ENCODE data around the gene DCPS. TPM values are rescaled to one million over a fixed set of nuclear protein-coding genes. Genes with fewer than 3 reads are reported as not detected.
"Not testable (repeated sequence)": the region's sequence is repeated elsewhere in the genome, so short reads cannot be mapped to it uniquely, and the experiment has no call there.

DCPS gene
- total and polyA plus RNA-seq, 2 of the 4 experiments (the other 2 are of a cell fraction): 19.7 to 34.8 TPM

- in situ Hi-C loops (cut with MboI; ENCODE audit: low sequenced_read_pairs); H3K4me2 ChIP-seq (ENCODE audit: low read depth, low read length); ATAC-seq (ENCODE audit: low read depth); intact Hi-C loops (cut with micrococcal nuclease); H4K20me1 ChIP-seq (ENCODE audit: insufficient read depth, low read length); CTCF ChIA-PET; H3K9ac ChIP-seq (ENCODE audit: low read depth, low read length); H4K5ac ChIP-seq (ENCODE audit: low read depth, low read length); H3K9me1 ChIP-seq (ENCODE audit: insufficient read depth, low read length); H3K14ac ChIP-seq (replicated peaks; ENCODE audit: low read depth, low read length); H3K4ac ChIP-seq (ENCODE audit: low read depth, low read length); H3K4me3 ChIP-seq (ENCODE audit: insufficient read depth, low read depth, low read length); H2BK15ac ChIP-seq (ENCODE audit: low read depth, low read length); H2AK5ac ChIP-seq (ENCODE audit: low read depth, low read length); POLR2A ChIA-PET (ENCODE audit: unreplicated experiment); H3K4me1 ChIP-seq (ENCODE audit: control insufficient read depth, insufficient read depth, low read length); BruUV-seq (replicated peaks); H3K9me3 ChIP-seq (ENCODE audit: control insufficient read depth, insufficient read depth, low read length); H3K23ac ChIP-seq (ENCODE audit: low read depth, low read length); H4K8ac ChIP-seq (ENCODE audit: low read depth in 2 of 2, low read length in 2 of 2); H3K27me3 ChIP-seq (ENCODE audit: control insufficient read depth, insufficient read depth, low read length); H2BK20ac ChIP-seq (ENCODE audit: low read depth, low read length); H2BK5ac ChIP-seq (ENCODE audit: low read depth, low read length, poor library complexity, severe bottlenecking); H2AK9ac ChIP-seq (replicated peaks; ENCODE audit: low read depth, low read length, poor library complexity); H2AFZ ChIP-seq (replicated peaks; ENCODE audit: low read length, poor library complexity); H4K91ac ChIP-seq (ENCODE audit: insufficient read depth, low read depth, low read length); DNase-seq; H3K36me3 ChIP-seq (ENCODE audit: control insufficient read depth, insufficient read depth, low read length); H3K18ac ChIP-seq (ENCODE audit: low read depth, low read length); dilution Hi-C loops (cut with HindIII; ENCODE audit: low sequenced_read_pairs, unreplicated experiment); H3K56ac ChIP-seq (ENCODE audit: extremely low read depth, insufficient read depth, low read length); H3K27ac ChIP-seq (ENCODE audit: insufficient read depth, low read length); H2BK120ac ChIP-seq (ENCODE audit: low read depth, low read length): not testable (repeated sequence)
- WGBS, 2 experiments (ENCODE audit: extremely low coverage in 2 of 2, insufficient read length in 1 of 2): 90% methylated on average over 5 of the region's 14 CpGs; no CpG with 5 or more reads in 1 of the 2 experiments
- peaks cover 5 to 17% of the 10 kb centered on the region in 2 experiments; a peak in 2 of 4 replicates for H3K79me1 ChIP-seq (ENCODE audit: low read depth in 1 of 2, low read length in 2 of 2)
These were observed 63.2 kb downstream of the DCPS start for GRCh38 chr11:126366823-126367654.

- no CpG with 5 or more reads among the region's 5 CpGs for WGBS, 2 experiments (ENCODE audit: extremely low coverage in 2 of 2, insufficient read length in 1 of 2)
These were observed 63.9 kb downstream of the DCPS start for GRCh38 chr11:126367806-126368205.

More at GRCh38 chr11:126367806-126368205, 63.9 kb downstream of the DCPS start:
- POLR2A ChIA-PET (ENCODE audit: unreplicated experiment); H2AFZ ChIP-seq (replicated peaks; ENCODE audit: low read length, poor library complexity); H4K20me1 ChIP-seq (ENCODE audit: insufficient read depth, low read length); H3K9me1 ChIP-seq (ENCODE audit: insufficient read depth, low read length); H2BK15ac ChIP-seq (ENCODE audit: low read depth, low read length); H4K8ac ChIP-seq (ENCODE audit: low read depth in 2 of 2, low read length in 2 of 2); H3K23ac ChIP-seq (ENCODE audit: low read depth, low read length); in situ Hi-C loops (cut with MboI; ENCODE audit: low sequenced_read_pairs); H3K14ac ChIP-seq (replicated peaks; ENCODE audit: low read depth, low read length); H3K4me2 ChIP-seq (ENCODE audit: low read depth, low read length); H3K18ac ChIP-seq (ENCODE audit: low read depth, low read length); H2BK5ac ChIP-seq (ENCODE audit: low read depth, low read length, poor library complexity, severe bottlenecking); H3K4ac ChIP-seq (ENCODE audit: low read depth, low read length); H2BK20ac ChIP-seq (ENCODE audit: low read depth, low read length); H3K56ac ChIP-seq (ENCODE audit: extremely low read depth, insufficient read depth, low read length); DNase-seq; CTCF ChIA-PET; H2AK5ac ChIP-seq (ENCODE audit: low read depth, low read length); H2AK9ac ChIP-seq (replicated peaks; ENCODE audit: low read depth, low read length, poor library complexity); dilution Hi-C loops (cut with HindIII; ENCODE audit: low sequenced_read_pairs, unreplicated experiment); H2BK120ac ChIP-seq (ENCODE audit: low read depth, low read length); H3K36me3 ChIP-seq (ENCODE audit: control insufficient read depth, insufficient read depth, low read length); H3K4me3 ChIP-seq (ENCODE audit: insufficient read depth, low read depth, low read length); H3K9me3 ChIP-seq (ENCODE audit: control insufficient read depth, insufficient read depth, low read length); H3K27me3 ChIP-seq (ENCODE audit: control insufficient read depth, insufficient read depth, low read length); H3K9ac ChIP-seq (ENCODE audit: low read depth, low read length); intact Hi-C loops (cut with micrococcal nuclease); H3K4me1 ChIP-seq (ENCODE audit: control insufficient read depth, insufficient read depth, low read length); ATAC-seq (ENCODE audit: low read depth); H3K27ac ChIP-seq (ENCODE audit: insufficient read depth, low read length); BruUV-seq (replicated peaks); H4K91ac ChIP-seq (ENCODE audit: insufficient read depth, low read depth, low read length); H4K5ac ChIP-seq (ENCODE audit: low read depth, low read length): not testable (repeated sequence)
- peaks cover 5 to 14% of the 10 kb centered on the region in 2 experiments; a peak in 2 of 4 replicates for H3K79me1 ChIP-seq (ENCODE audit: low read depth in 1 of 2, low read length in 2 of 2)

All from IMR-90 (cell line).